GM21786 (cell line): ENCODE data around the gene DAP.

Experiments used
- ATAC-seq: cut with Tn5 transposase; IDR thresholded peaks from one replicate; pipeline ENCODE4 v1.9.1; 2021; ENCODE audit not compliant: unreplicated experiment

DAP gene

GRCh38 chr5:10695055-10695649, 65.9 kb downstream of the DAP start:
- peak; percentile 38 for ATAC-seq

GRCh38 chr5:10691826-10692785, 68.9 kb downstream of the DAP start:
- ATAC-seq = no peak

GRCh38 chr5:10690460-10691440, 70.3 kb downstream of the DAP start:
- ATAC-seq = no peak

GRCh38 chr5:10689391-10690081, 71.5 kb downstream of the DAP start:
- no peak for ATAC-seq

- ATAC-seq = no peak
Observed at GRCh38 chr5:10688651-10689171, 72.3 kb downstream of the DAP start.

GRCh38 chr5:10686890-10687289, 74.1 kb downstream of the DAP start:
- ATAC-seq = no peak

- ATAC-seq = peak; percentile 73
Observed at GRCh38 chr5:10685115-10685521, 75.9 kb downstream of the DAP start.

GRCh38 chr5:10684303-10685086, 76.5 kb downstream of the DAP start:
- ATAC-seq = peak; percentile 52

GRCh38 chr5:10682801-10683525, 78.1 kb downstream of the DAP start:
- no peak for ATAC-seq

GRCh38 chr5:10681731-10682679, 79.0 kb downstream of the DAP start:
- ATAC-seq = no peak

- ATAC-seq = no peak
Observed at GRCh38 chr5:10680876-10681481, 80.1 kb downstream of the DAP start.

- ATAC-seq = no peak
Observed at GRCh38 chr5:10679336-10679988, 81.6 kb downstream of the DAP start.

GRCh38 chr5:10678244-10678643, 82.8 kb downstream of the DAP start:
- ATAC-seq = no peak

GRCh38 chr5:10677533-10677932, 83.5 kb downstream of the DAP start:
- ATAC-seq = no peak

- no peak for ATAC-seq
Observed at GRCh38 chr5:10676946-10677345, 84.1 kb downstream of the DAP start.

- no peak for ATAC-seq
Observed at GRCh38 chr5:10676224-10676623, 84.8 kb downstream of the DAP start.

GRCh38 chr5:10675177-10675700, 85.8 kb downstream of the DAP start:
- no peak for ATAC-seq
